Fibroblast of lung (primary cell): Measurements from ENCODE around the gene RIPK1. TPM values are rescaled to one million over a fixed set of nuclear protein-coding genes. Genes with fewer than 3 reads are reported as not detected.
"Not testable (repeated sequence)": the region's sequence is repeated elsewhere in the genome, so short reads cannot be mapped to it uniquely, and the experiment has no call there.

Source experiments
- DNase-seq, 2 donors: peaks; one replicate each; pipeline versions ENCODE4 v3.0.0 to v3.0.0-alpha.2; 2010; ENCODE audit warnings: low read depth in 2 of 2
- H2AFZ ChIP-seq: 2 replicates; pipeline ENCODE4 v1.5.1; 2012; ENCODE audit warnings: low read length, control low read depth, inconsistent platforms
- H3K27ac ChIP-seq: 2 replicates; pipeline ENCODE4 v1.5.1; 2011; ENCODE audit warnings: low read length, control low read depth; ENCODE audit not compliant: insufficient read depth
- H3K27me3 ChIP-seq: 2 replicates; pipeline ENCODE4 v1.5.1; 2011; ENCODE audit warnings: mild to moderate bottlenecking, low read length; ENCODE audit not compliant: control insufficient read depth, insufficient read depth
- H3K36me3 ChIP-seq: 2 replicates; pipeline ENCODE4 v1.5.1; 2011; ENCODE audit warnings: low read length; ENCODE audit not compliant: control insufficient read depth, insufficient read depth
- H3K4me1 ChIP-seq: 2 replicates; pipeline ENCODE4 v1.5.1; 2011; ENCODE audit warnings: low read length; ENCODE audit not compliant: control insufficient read depth, insufficient read depth; ENCODE audit errors: extremely low read depth
- H3K4me2 ChIP-seq: 2 replicates; pipeline ENCODE4 v1.5.1; 2011; ENCODE audit warnings: low read length, control low read depth; ENCODE audit not compliant: insufficient read depth; ENCODE audit errors: extremely low read depth
- H3K4me3 ChIP-seq, 4 experiments: fragments of 200-600 bp in 1 of 4; sonication (generic) in 1 of 4; replicated peaks in 1 of 4; 2 replicates each; pipeline ENCODE4 v1.5.1; 2011 to 2016; ENCODE audit warnings: low read length in 4 of 4, low read depth in 3 of 4, mild to moderate bottlenecking in 3 of 4, control low read depth in 2 of 4, inconsistent platforms in 1 of 4, mixed read lengths in 1 of 4; ENCODE audit not compliant: insufficient read depth in 1 of 4; ENCODE audit errors: control extremely low read depth in 1 of 4
- H3K79me2 ChIP-seq: 2 replicates; pipeline ENCODE4 v1.5.1; 2012; ENCODE audit warnings: mild to moderate bottlenecking, low read length, inconsistent platforms; ENCODE audit not compliant: control insufficient read depth, insufficient read depth
- H3K9ac ChIP-seq: 2 replicates; pipeline ENCODE4 v1.5.1; 2011; ENCODE audit warnings: mild to moderate bottlenecking, low read length, control low read depth; ENCODE audit not compliant: insufficient read depth
- H3K9me3 ChIP-seq: 2 replicates; pipeline ENCODE4 v1.5.1; 2012; ENCODE audit warnings: low read depth, low read length; ENCODE audit not compliant: control insufficient read depth, insufficient read depth
- H4K20me1 ChIP-seq: 2 replicates; pipeline ENCODE4 v1.5.1; 2011; ENCODE audit warnings: low read length; ENCODE audit not compliant: control insufficient read depth, insufficient read depth; ENCODE audit errors: extremely low read depth
- EZH2 ChIP-seq: IDR thresholded peaks from 2 replicates; pipeline ENCODE4 v1.5.1; 2012; ENCODE audit warnings: low read length, control low read depth, mild to moderate bottlenecking; ENCODE audit errors: missing control alignments
- polyA minus RNA-seq: library from RNA; depleted of rRNA, polyadenylated mRNA; stranded (reverse); fragments of >200 nt; gene quantifications from 2 replicates; pipeline ENCODE4 v1.2.3, GENCODE V29; 2011; ENCODE audit warnings: low replicate concordance
- polyA plus RNA-seq, 2 donors: library from polyadenylated mRNA; depleted of rRNA in 1 of 2; stranded (reverse) in 1 of 2; unstranded in 1 of 2; fragments of >200 nt; gene quantifications; 2 replicates each; pipeline ENCODE4 v1.2.1, GENCODE V29; 2011 to 2012; ENCODE audit warnings: missing spikeins in 1 of 2
- total RNA-seq: library from RNA; depleted of rRNA; stranded (reverse); fragments of >200 nt; gene quantifications from 2 replicates; pipeline ENCODE4 v1.2.1, GENCODE V29; 2014
- TF ChIP-seq, protein P1 (sequence below), 2 donors: IDR thresholded peaks in 1 of 2; conservative IDR thresholded peaks in 1 of 2; 1 replicate in 1 of 2; 2 replicates in 1 of 2; pipeline ENCODE4 v1.5.1; 2011 to 2012; ENCODE audit warnings: low read length in 2 of 2, control low read depth in 1 of 2, inconsistent platforms in 1 of 2, low read depth in 1 of 2, mild to moderate bottlenecking in 1 of 2

The RIPK1 gene
- 20.3 and 22.1 TPM in 2 replicates for total RNA-seq
- 24.9 and 29.3 TPM in 2 replicates for polyA plus RNA-seq
- 19.5 and 23.3 TPM in 2 replicates for polyA plus RNA-seq (2012)
- 9.0 and 9.3 TPM in 2 replicates for polyA minus RNA-seq

DNA sequence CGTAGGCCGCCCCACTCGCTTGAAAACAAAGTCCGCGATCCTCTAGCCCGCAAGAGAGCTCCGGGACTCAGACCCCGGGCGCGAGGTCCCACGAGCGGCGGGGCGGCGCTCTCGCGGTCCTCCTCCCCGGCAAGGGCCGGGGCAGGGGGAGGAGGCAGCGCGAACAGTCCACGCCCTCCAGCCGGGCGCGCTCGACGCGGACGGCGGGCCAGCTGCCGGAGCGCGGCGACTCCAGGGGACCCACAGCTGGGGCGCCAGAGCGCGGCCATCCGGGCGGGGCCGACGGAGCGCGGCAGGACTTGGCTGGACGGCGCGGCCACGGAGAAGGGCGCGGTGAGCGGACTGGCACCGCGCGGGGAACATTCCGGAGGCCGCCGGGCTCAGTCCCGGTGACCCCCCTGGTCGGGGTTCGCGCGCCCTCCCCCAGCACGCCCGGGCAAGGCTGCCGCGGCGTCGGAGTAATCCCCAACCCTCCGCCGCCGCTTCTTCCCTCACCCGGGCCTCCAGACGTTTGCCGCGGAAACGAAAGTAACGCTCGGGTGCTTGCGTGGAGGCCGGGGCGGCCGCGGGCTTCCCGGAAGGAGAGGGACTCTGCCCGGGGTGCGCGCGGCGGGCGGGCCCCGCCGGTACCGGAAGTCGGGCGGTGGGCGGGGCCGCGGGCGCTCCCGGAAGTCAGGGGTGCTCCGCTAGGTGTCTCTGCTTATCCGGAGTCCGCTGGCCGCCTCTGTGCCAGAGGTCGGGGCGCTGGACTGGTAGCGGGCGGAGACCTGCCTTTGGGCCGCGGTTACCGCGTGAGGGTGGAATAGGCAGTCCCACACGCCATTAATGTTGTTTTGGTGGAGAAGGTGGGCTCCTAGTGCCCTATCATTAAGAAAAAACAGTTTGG, at the start of gene RIPK1:
Gene RIPK1 (plus strand): TSS at position 166 of the 886 bp plus-strand sequence. CDS start 8,330 bp downstream, outside the sequence.
- Histone ChIP-seq H3K4me1 (peaks cover 2% of the 10 kb centered on the region), H3K79me2 (peaks cover 47% of the 10 kb centered on the region), H2AFZ (peak within 1 kb of the TSS; percentile 42), H3K36me3 (no peaks in the 10 kb centered on the region), H3K4me3 (peak within 1 kb of the TSS; percentile 68 to 93 (median 82)), H4K20me1 (no peaks in the 10 kb centered on the region), H3K27me3 (no peaks in the 10 kb centered on the region), H3K4me2 (peak within 1 kb of the TSS; percentile 88), H3K9ac (peak within 1 kb of the TSS; percentile 99), H3K9me3 (no peaks in the 10 kb centered on the region), H3K27ac (peak within 1 kb of the TSS; percentile 97)
- TF ChIP-seq, protein P1, sequence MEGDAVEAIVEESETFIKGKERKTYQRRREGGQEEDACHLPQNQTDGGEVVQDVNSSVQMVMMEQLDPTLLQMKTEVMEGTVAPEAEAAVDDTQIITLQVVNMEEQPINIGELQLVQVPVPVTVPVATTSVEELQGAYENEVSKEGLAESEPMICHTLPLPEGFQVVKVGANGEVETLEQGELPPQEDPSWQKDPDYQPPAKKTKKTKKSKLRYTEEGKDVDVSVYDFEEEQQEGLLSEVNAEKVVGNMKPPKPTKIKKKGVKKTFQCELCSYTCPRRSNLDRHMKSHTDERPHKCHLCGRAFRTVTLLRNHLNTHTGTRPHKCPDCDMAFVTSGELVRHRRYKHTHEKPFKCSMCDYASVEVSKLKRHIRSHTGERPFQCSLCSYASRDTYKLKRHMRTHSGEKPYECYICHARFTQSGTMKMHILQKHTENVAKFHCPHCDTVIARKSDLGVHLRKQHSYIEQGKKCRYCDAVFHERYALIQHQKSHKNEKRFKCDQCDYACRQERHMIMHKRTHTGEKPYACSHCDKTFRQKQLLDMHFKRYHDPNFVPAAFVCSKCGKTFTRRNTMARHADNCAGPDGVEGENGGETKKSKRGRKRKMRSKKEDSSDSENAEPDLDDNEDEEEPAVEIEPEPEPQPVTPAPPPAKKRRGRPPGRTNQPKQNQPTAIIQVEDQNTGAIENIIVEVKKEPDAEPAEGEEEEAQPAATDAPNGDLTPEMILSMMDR (conservative IDR thresholded peaks at IDR 0.05 in 1 of 2, IDR thresholded peaks at IDR 0.05 in 1 of 2; ENCODE audit: low read depth in 1 of 2, low read length in 2 of 2): peak; percentile 17 to 30
- no peak for TF ChIP-seq EZH2
- peak; percentile 86 to 90 for DNase-seq

DNA sequence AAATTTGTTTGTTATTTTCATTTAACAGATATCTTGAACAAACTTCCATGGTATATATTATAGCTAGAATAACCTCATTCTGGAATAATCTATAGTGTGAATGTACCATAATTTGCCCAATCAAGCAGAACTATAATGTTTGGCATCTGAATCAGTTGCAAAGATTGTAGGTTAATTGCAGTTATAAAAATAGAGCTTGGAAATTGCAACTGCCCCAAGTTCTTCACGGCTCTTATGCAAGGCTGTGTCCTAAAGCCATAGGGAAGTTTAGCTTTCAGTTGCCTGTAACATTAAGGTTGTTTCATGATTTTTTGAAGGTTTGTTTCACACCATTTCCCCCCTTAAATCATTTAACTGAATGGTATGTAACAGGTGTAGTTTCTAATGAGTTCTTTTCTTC, 49.2 kb upstream of the RIPK1 start:
- H3K4me2 ChIP-seq: no peak overlapping the region
- no peaks in the 10 kb centered on the region for H3K9me3 ChIP-seq
- no peak overlapping the region for H3K9ac ChIP-seq
- H3K4me1 ChIP-seq: peaks cover 2% of the 10 kb centered on the region
- no peaks in the 10 kb centered on the region for H4K20me1 ChIP-seq
- H3K79me2 ChIP-seq: peaks cover 8% of the 10 kb centered on the region
- no peaks in the 10 kb centered on the region for H3K27me3 ChIP-seq
- H2AFZ ChIP-seq: no peak overlapping the region
- H3K36me3 ChIP-seq: peaks cover 10% of the 10 kb centered on the region
- H3K4me3 ChIP-seq: no peak overlapping the region
- TF ChIP-seq EZH2: no peak
- TF ChIP-seq, protein P1 (conservative IDR thresholded peaks at IDR 0.05 in 1 of 2, IDR thresholded peaks at IDR 0.05 in 1 of 2; ENCODE audit: low read depth in 1 of 2, low read length in 2 of 2): no peak
- DNase-seq: no peak
- no peak overlapping the region for H3K27ac ChIP-seq

DNA sequence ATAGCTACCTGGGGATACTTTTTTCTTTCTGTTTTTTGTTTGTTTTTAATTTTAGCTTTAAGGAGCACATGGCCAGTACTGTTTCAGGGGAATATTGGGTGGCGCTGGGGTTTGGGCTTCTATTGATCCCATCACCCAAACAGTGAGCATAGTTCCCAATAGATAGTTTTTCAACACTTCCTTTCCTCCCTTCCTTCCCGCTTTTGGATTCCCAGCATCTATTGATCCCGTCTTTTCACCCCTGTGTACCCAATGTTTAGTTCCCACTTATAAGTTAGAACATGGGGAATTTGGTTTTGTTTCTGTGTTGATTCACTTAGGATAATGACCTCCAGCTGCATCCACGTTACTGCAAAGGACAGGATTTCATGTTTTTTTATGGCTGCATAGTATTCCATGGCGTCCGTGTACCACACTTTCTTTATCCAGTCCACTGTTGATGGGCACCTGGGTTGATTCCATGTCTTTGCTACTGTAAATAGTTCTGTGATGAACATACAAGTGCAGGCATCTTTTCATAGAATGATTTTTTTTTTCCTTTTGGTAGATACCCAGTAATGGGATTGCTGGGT, 48.5 kb upstream of the RIPK1 start:
- Histone ChIP-seq H3K4me3 (no peak overlapping the region), H3K4me2 (no peak overlapping the region), H3K27me3 (no peaks in the 10 kb centered on the region), H3K4me1 (peaks cover 4% of the 10 kb centered on the region), H4K20me1 (no peaks in the 10 kb centered on the region), H3K9me3 (no peaks in the 10 kb centered on the region), H3K79me2 (peaks cover 8% of the 10 kb centered on the region), H3K9ac (no peak overlapping the region), H3K36me3 (peaks cover 10% of the 10 kb centered on the region), H3K27ac (no peak overlapping the region), H2AFZ (no peak overlapping the region)
- no peak for DNase-seq
- TF ChIP-seq, protein P1 (conservative IDR thresholded peaks at IDR 0.05 in 1 of 2, IDR thresholded peaks at IDR 0.05 in 1 of 2; ENCODE audit: low read depth in 1 of 2, low read length in 2 of 2): no peak
- no peak for TF ChIP-seq EZH2

DNA sequence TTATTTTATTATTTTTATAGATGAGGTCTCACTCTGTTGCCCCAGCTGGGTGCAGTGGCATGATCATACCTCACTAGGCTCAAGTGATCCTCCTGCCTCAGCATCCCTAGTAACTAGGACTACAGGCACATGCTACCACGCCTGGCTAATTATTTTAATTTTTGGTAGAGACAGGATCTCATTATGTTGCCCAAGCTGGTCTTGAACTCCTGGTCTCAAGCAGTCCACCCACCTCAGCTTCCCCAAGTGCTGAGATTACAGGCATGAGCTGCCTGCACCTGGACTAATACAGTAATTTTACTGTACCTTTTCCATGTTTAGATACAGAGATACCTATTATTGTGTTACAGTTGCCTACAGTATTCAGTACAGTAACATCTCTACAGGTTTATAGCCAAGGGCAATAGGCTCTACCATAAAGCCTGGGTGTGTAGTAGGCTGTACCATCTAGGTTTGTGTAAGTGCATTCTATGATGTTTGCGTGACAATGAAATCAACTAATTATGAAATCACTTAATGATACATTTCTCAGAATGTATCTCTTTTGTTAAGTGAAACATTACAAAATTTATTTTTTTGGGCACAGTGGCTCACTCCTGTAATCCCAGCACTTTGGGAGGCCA, 47.2 kb upstream of the RIPK1 start:
- not testable (repeated sequence) for H4K20me1 ChIP-seq, H3K4me2 ChIP-seq, DNase-seq

More for the DNA sequence above, 47.2 kb upstream of the RIPK1 start:
- H2AFZ ChIP-seq, H3K9me3 ChIP-seq, H3K79me2 ChIP-seq, H3K9ac ChIP-seq, H3K27me3 ChIP-seq, H3K4me3 ChIP-seq, H3K27ac ChIP-seq, H3K36me3 ChIP-seq, H3K4me1 ChIP-seq: not testable (repeated sequence)
